ENCODE measurements around the gene F11R. TPM values are rescaled to one million over a fixed set of nuclear protein-coding genes. Genes with fewer than 3 reads are reported as not detected.

The F11R gene
- total and polyA plus RNA-seq, 10 of the 15 experiments (the other 5 are each of a cell fraction or from before 2014, with no cell fraction given): 15.3 to 80.9 (median 24.3) TPM

DNA sequence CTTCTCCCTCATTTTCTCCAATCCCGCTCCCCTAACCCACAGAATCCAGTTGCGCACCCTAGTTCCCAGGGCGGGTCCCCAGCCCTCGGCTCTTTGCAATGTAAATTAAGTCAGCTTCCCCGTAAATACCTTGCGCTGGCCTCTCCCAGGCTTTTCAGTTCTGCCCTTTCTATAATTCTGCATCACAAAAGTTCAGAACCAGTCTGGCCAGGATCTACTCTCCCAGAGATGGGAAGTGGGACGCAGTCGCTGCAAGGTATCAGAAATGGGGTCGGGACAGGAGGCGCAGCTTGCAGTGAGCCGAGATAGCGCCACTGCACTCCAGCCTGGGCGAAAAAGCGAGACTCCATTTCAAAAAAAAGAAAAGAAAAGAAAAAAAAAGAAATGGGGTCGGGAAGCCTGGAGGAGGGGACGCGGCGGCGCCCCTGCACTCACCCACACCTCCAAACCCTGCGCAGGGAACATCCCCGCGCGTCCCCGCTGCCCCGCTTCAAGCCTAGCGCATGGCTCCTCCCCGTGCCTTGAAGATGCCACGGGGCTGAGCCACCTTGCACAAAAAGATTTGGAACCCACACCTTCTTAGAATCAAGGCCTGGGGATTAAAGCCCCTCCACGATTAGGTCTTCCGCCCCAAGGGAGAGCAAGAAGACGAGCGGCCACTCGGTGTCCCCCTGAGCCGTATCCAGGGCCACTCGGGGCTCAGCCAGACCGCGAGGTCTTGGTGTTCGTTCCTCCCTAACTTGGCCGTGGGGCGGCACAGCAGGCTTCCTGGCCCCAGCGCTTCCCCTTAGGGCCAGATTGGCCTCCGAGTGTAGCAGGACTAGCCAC is 39.2 kb downstream of the F11R start:
- ATAC-seq (peak; percentile 59), FAIRE-seq (no peak), DNase-seq (ENCODE audit: low read depth, low spot score) (no peak)
- TF ChIP-seq IKZF1 (conservative IDR thresholded peaks at IDR 0.05) (no peak), CHD2 (IDR thresholded peaks at IDR 0.05; ENCODE audit: borderline replicate concordance, low read depth, low read length) (no peak), HDAC6 (IDR thresholded peaks at IDR 0.05; ENCODE audit: unreplicated experiment) (peak; percentile 71), YBX1 (IDR thresholded peaks at IDR 0.05) (no peak), EZH2 (IDR thresholded peaks at IDR 0.05; ENCODE audit: borderline replicate concordance, control insufficient read depth, low read depth, low read length) (0 out of 2 replicates have a peak, but pooled peaks have one; percentile 46), POU2F2 (IDR thresholded peaks at IDR 0.05; ENCODE audit: borderline replicate concordance, low read depth, low read length) (no peak), RAD21 (IDR thresholded peaks at IDR 0.05; ENCODE audit: insufficient read depth, low read depth, low read length) (no peak), SUZ12 (IDR thresholded peaks at IDR 0.05; ENCODE audit: unreplicated experiment) (no peak), SREBF2 (IDR thresholded peaks at IDR 0.05; ENCODE audit: low read length) (no peak)
- H3K9ac ChIP-seq (ENCODE audit: control insufficient read depth, insufficient read depth, low read length): no peak overlapping the region
- POLR2A ChIA-PET: no interaction called here
- no peaks in the 10 kb centered on the region; the same call in 2 of the 3 replicates for H3K9me3 ChIP-seq (replicated peaks; ENCODE audit: control insufficient read depth, insufficient read depth, low read length)
- intact Hi-C loops (cut with micrococcal nuclease; ENCODE audit: unreplicated experiment): no loop called here
- H2AFZ ChIP-seq (ENCODE audit: control insufficient read depth, low read depth, low read length): no peak overlapping the region
- H3K27me3 ChIP-seq (replicated peaks in 1 of 2; ENCODE audit: control insufficient read depth in 2 of 2, insufficient read depth in 2 of 2, low read length in 1 of 2): no peaks in the 10 kb centered on the region; a peak in 2 of 4 replicates
- H3K79me2 ChIP-seq (ENCODE audit: control insufficient read depth, insufficient read depth, low read length): no peaks in the 10 kb centered on the region
- peak overlapping the region; percentile 36; the same call in 1 of the 2 replicates for H3K4me2 ChIP-seq (ENCODE audit: control insufficient read depth, insufficient read depth)
- SMC1A ChIA-PET (ENCODE audit: uncharacterized antibody, unreplicated experiment): no interaction called here
- no peak overlapping the region for H3K27ac ChIP-seq (ENCODE audit: control insufficient read depth, insufficient read depth)
- RAD21 ChIA-PET (ENCODE audit: unreplicated experiment): no interaction called here
- WGBS (ENCODE audit: insufficient coverage, insufficient replicate concordance, low lambda C conversion rate, missing lambda C conversion rate): 10% methylated on average over 40 of the region's 42 CpGs
- H3K4me3 ChIP-seq: 0 out of 2 replicates have a peak overlapping the region, but pooled peaks have one; percentile 3
- no peaks in the 10 kb centered on the region for H3K36me3 ChIP-seq (ENCODE audit: control insufficient read depth in 2 of 2, insufficient read depth in 2 of 2, low read length in 1 of 2)
- CTCF ChIA-PET: no interaction called here
- BruUV-seq (replicated peaks): no TSS peak
- in situ Hi-C loops (cut with MboI): no loop called here
- no peaks in the 10 kb centered on the region for H4K20me1 ChIP-seq (ENCODE audit: control insufficient read depth, insufficient read depth)
- H3K4me1 ChIP-seq (ENCODE audit: control insufficient read depth, insufficient read depth, low read length): no peaks in the 10 kb centered on the region

Data from GM12878 (cell line).